Breast epithelium (tissue), 4 donors: ENCODE results near the gene ANG. TPM values are rescaled to one million over a fixed set of nuclear protein-coding genes. Genes with fewer than 3 reads are reported as not detected.
A peak's percentile ranks its signal among the peaks of the same experiment; 100 is the strongest.

Experiments used
- DNase-seq, 2 donors: peaks; one replicate each; pipeline ENCODE4 v3.0.0-alpha.2; 2019; ENCODE audit warnings: low spot score in 2 of 2
- H3K27ac ChIP-seq, 2 donors: fragments of 200-600 bp; sonication (generic) in 1 of 2; one replicate each; pipeline ENCODE4 v1.5.1; 2016 to 2019; ENCODE audit warnings: mild to moderate bottlenecking in 1 of 2
- H3K27me3 ChIP-seq, 2 donors: fragments of 200-600 bp; sonication (generic) in 1 of 2; one replicate each; pipeline versions ENCODE4 v1.5.1 to v1.6.0; 2017 to 2019; ENCODE audit warnings: control low read depth in 1 of 2, mild to moderate bottlenecking in 1 of 2
- H3K36me3 ChIP-seq: fragments of 200-600 bp; one replicate; pipeline ENCODE4 v1.5.1; 2019
- H3K4me1 ChIP-seq, 2 donors: fragments of 200-600 bp; sonication (generic); one replicate each; pipeline ENCODE4 v1.5.1; 2016 to 2019; ENCODE audit warnings: control low read depth in 1 of 2
- H3K4me3 ChIP-seq, 3 donors: fragments of 200-600 bp; sonication (generic); 1 replicate in 2 of 3; 2 replicates in 1 of 3; pipeline ENCODE4 v1.5.1; 2016 to 2019; ENCODE audit warnings: mild to moderate bottlenecking in 3 of 3, moderate library complexity in 2 of 3
- H3K9me3 ChIP-seq, 2 donors: fragments of 200-600 bp; sonication (generic) in 1 of 2; one replicate each; pipeline ENCODE4 v1.5.1; 2016 to 2019; ENCODE audit warnings: control low read depth in 1 of 2
- CTCF ChIP-seq, 3 donors: fragments of 450-650 bp; IDR thresholded peaks; one replicate each; pipeline ENCODE4 v1.5.1; 2016 to 2017; ENCODE audit warnings: antibody characterized with exemption in 3 of 3, mild to moderate bottlenecking in 3 of 3, moderate library complexity in 3 of 3
- POLR2A ChIP-seq: fragments of 450-650 bp; IDR thresholded peaks from one replicate; pipeline ENCODE4 v1.6.1; 2016; ENCODE audit warnings: antibody characterized with exemption, mild to moderate bottlenecking, moderate library complexity
- POLR2AphosphoS5 ChIP-seq, 3 donors: sonication (generic); formaldehyde crosslinking; IDR thresholded peaks; one replicate each; pipeline ENCODE4 v1.6.1; 2017; ENCODE audit warnings: antibody characterized with exemption in 3 of 3
- intact Hi-C: fragments of 100-400 bp; cut with DNase I; formaldehyde crosslinking; loops from one replicate; pipeline ENCODE4 v1.15.1; 2023; ENCODE audit warnings: low total_unique reads
- total RNA-seq, 3 donors: library from RNA; depleted of rRNA; stranded (reverse); fragments of >200 nt; gene quantifications; one replicate each; pipeline ENCODE4 v1.1.0, GENCODE V29; 2016

Gene ANG
- total RNA-seq, 3 donors from 2014 or later = 49.2 to 59.8 (median 55.5) TPM

- no peak for TF ChIP-seq POLR2A
- TF ChIP-seq CTCF (IDR thresholded peaks at IDR 0.05) = no peak
- no peak for TF ChIP-seq POLR2AphosphoS5 (IDR thresholded peaks at IDR 0.05)
- Histone ChIP-seq H3K36me3 (no peaks in the 10 kb centered on the region), H3K9me3 (no peaks in the 10 kb centered on the region), H3K4me3 (no peak overlapping the region), H3K27me3 (no peaks in the 10 kb centered on the region), H3K4me1 (peaks cover 0 to 9% of the 10 kb centered on the region in 2 donors), H3K27ac (peak overlapping the region in 1 of 2 donors; percentile 100)
- intact Hi-C loops = loop anchor here (5.0 kb wide), 1 partner anchor 68 kb away; no protein-coding TSS in a partner anchor
- DNase-seq = no peak
Observed at GRCh38 chr14:20680363-20680762, 8.2 kb upstream of the ANG start.

GRCh38 chr14:20680843-20681347 is 7.7 kb upstream of the ANG start:
- DNase-seq = no peak
- Histone ChIP-seq H3K4me3 (peak overlapping the region; percentile 83 to 93 (median 88)), H3K27me3 (no peaks in the 10 kb centered on the region), H3K9me3 (no peaks in the 10 kb centered on the region), H3K36me3 (no peaks in the 10 kb centered on the region), H3K27ac (peak overlapping the region; percentile 99 to 100), H3K4me1 (peaks cover 0 to 9% of the 10 kb centered on the region in 2 donors)
- no peak for TF ChIP-seq CTCF (IDR thresholded peaks at IDR 0.05)
- no peak for TF ChIP-seq POLR2A
- TF ChIP-seq POLR2AphosphoS5 (IDR thresholded peaks at IDR 0.05) = no peak
- intact Hi-C loops = loop anchor here (5.0 kb wide), 1 partner anchor 69 kb away; no protein-coding TSS in a partner anchor

GRCh38 chr14:20681348-20682126 is 7.0 kb upstream of the ANG start:
- Histone ChIP-seq H3K9me3 (no peaks in the 10 kb centered on the region), H3K4me3 (peak overlapping the region; percentile 83 to 93 (median 88)), H3K4me1 (peaks cover 0 to 9% of the 10 kb centered on the region in 2 donors), H3K27ac (peak overlapping the region; percentile 99 to 100), H3K27me3 (no peaks in the 10 kb centered on the region), H3K36me3 (no peaks in the 10 kb centered on the region)
- intact Hi-C loops = loop anchor here (5.0 kb wide), 1 partner anchor 69 kb away; no protein-coding TSS in a partner anchor
- DNase-seq = peak; percentile 83 to 91
- TF ChIP-seq POLR2AphosphoS5 (IDR thresholded peaks at IDR 0.05) (peak; percentile 60 to 64 (median 60)), POLR2A (no peak), CTCF (IDR thresholded peaks at IDR 0.05) (peak in 1 of 3 donors; percentile 14)

GRCh38 chr14:20682127-20682434 is 6.5 kb upstream of the ANG start:
- Histone ChIP-seq H3K27me3 (no peaks in the 10 kb centered on the region), H3K4me1 (peaks cover 0 to 9% of the 10 kb centered on the region in 2 donors), H3K4me3 (peak overlapping the region; percentile 83 to 93 (median 88)), H3K27ac (peak overlapping the region; percentile 99 to 100), H3K9me3 (no peaks in the 10 kb centered on the region), H3K36me3 (no peaks in the 10 kb centered on the region)
- TF ChIP-seq CTCF (IDR thresholded peaks at IDR 0.05) (no peak), POLR2AphosphoS5 (IDR thresholded peaks at IDR 0.05) (no peak), POLR2A (no peak)
- intact Hi-C loops = loop anchor here (5.0 kb wide), 1 partner anchor 70 kb away; no protein-coding TSS in a partner anchor
- no peak for DNase-seq
